ENCODE results near the gene SMURF2.

The SMURF2 gene

GRCh38 chr17:64540118-64540776, 121.9 kb downstream of the SMURF2 start:
- no peak for DNase-seq (ENCODE audit: low spot score)

- no peak for DNase-seq (ENCODE audit: low spot score)
These were observed 123.5 kb downstream of the SMURF2 start for GRCh38 chr17:64538508-64539130.

GRCh38 chr17:64537488-64537887, 124.6 kb downstream of the SMURF2 start:
- no peak for DNase-seq (ENCODE audit: low spot score)

GRCh38 chr17:64536913-64537312, 125.2 kb downstream of the SMURF2 start:
- no peak for DNase-seq (ENCODE audit: low spot score)

GRCh38 chr17:64535357-64535756, 126.8 kb downstream of the SMURF2 start:
- no peak for DNase-seq (ENCODE audit: low spot score)

- DNase-seq (ENCODE audit: low spot score), result no peak
These were observed 127.9 kb downstream of the SMURF2 start for GRCh38 chr17:64534187-64534586.

- no peak for DNase-seq (ENCODE audit: low spot score)
These were observed 128.3 kb downstream of the SMURF2 start for GRCh38 chr17:64533784-64534183.

- DNase-seq (ENCODE audit: low spot score), result no peak
These were observed 129.7 kb downstream of the SMURF2 start for GRCh38 chr17:64532409-64532808.

GRCh38 chr17:64531955-64532371, 130.1 kb downstream of the SMURF2 start:
- DNase-seq (ENCODE audit: low spot score), result no peak

- DNase-seq (ENCODE audit: low spot score), result no peak
These were observed 132.9 kb downstream of the SMURF2 start for GRCh38 chr17:64529221-64529620.

- no peak for DNase-seq (ENCODE audit: low spot score)
These were observed 134.2 kb downstream of the SMURF2 start for GRCh38 chr17:64527914-64528313.

- DNase-seq (ENCODE audit: low spot score), result no peak
These were observed 141.7 kb downstream of the SMURF2 start for GRCh38 chr17:64520359-64520758.

- no peak for DNase-seq (ENCODE audit: low spot score)
These were observed 142.5 kb downstream of the SMURF2 start for GRCh38 chr17:64519601-64520000.

- no peak for DNase-seq (ENCODE audit: low spot score)
These were observed 146.3 kb downstream of the SMURF2 start for GRCh38 chr17:64515829-64516228.

- no peak for DNase-seq (ENCODE audit: low spot score)
These were observed 146.7 kb downstream of the SMURF2 start for GRCh38 chr17:64515419-64515818.

GRCh38 chr17:64509179-64509578, 152.9 kb downstream of the SMURF2 start:
- DNase-seq (ENCODE audit: low spot score), result no peak

- no peak for DNase-seq (ENCODE audit: low spot score)
These were observed 153.4 kb downstream of the SMURF2 start for GRCh38 chr17:64508683-64509082.

GRCh38 chr17:64507413-64507782, 154.7 kb downstream of the SMURF2 start:
- peak; percentile 71 for DNase-seq (ENCODE audit: low spot score)

- peak; percentile 98 for DNase-seq (ENCODE audit: low spot score)
These were observed 155.3 kb downstream of the SMURF2 start, which contains the start of gene CEP95 for GRCh38 chr17:64506576-64507412. TSS of gene CEP95 (plus strand) at chr17:64506977. CDS start at chr17:64507098, 121 bp downstream.

GRCh38 chr17:64506201-64506575, 155.9 kb downstream of the SMURF2 start, which contains the start of gene DDX5:
TSS of gene DDX5 (minus strand) at chr17:64506289. CDS start at chr17:64506119, 170 bp downstream.
- DNase-seq (ENCODE audit: low spot score), result peak; percentile 97

- DNase-seq (ENCODE audit: low spot score), result peak; percentile 77
These were observed 156.5 kb downstream of the SMURF2 start for GRCh38 chr17:64505340-64506200.

Data from SK-N-DZ (cell line).